ENCODE data around the gene PCDH19. TPM values are rescaled to one million over a fixed set of nuclear protein-coding genes. Genes with fewer than 3 reads are reported as not detected.
"Not testable (repeated sequence)": the region's sequence is repeated elsewhere in the genome, so short reads cannot be mapped to it uniquely, and the experiment has no call there.

Gene PCDH19
- total RNA-seq, 1 experiment from 2014 or later = 0.04 TPM

DNA sequence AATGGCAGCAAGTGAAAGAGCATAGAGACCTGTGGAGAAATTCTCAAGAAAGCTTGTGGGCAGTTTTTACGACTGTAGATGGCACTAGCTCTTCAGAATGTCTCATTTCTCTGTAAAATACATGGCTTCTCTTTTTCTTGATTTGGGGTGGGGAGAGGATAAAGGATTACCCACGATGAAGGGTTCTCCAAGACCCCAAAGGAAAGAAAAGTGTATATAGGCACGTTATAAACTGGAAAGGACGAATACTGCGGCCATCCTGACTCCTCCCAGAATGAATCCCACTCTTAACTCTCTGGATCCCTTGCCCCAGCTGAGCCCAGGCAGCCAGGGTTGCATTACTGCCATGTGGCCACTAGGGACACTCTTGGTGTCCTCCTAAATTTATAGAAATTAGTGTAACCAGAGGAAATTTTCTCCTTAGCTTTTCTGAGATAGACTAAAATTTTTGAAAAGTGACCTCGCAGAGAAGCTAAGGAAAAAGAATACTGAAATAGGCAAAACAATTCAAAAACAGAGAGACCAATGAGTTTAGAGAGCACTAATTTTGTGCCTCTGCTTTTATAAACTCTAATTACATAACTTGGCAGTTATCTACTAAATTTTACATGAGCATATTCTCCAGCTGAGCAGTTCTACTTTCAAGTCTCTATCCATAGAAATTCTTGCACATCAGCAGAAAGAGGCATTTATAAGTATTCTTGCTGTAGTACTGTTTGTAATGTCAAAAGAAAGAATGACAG lies 37.8 kb upstream of the PCDH19 start:
- ChIA-PET CTCF (interaction anchor here (0.7 kb wide), 1 partner anchor 1470 kb away, joined by 3 read pairs; no protein-coding TSS in a partner anchor), POLR2A (ENCODE audit: unreplicated experiment) (no interaction called here)
- Histone ChIP-seq H4K20me1 (ENCODE audit: insufficient read depth) (no peaks in the 10 kb centered on the region), H3K9me2 (ENCODE audit: insufficient read depth) (no peaks in the 10 kb centered on the region; the same call in 1 of the 2 replicates), H3F3A (ENCODE audit: insufficient read depth, low read depth) (no peaks in the 10 kb centered on the region), H3K27ac (no peak overlapping the region), H2AFZ (peak overlapping the region; percentile 66; the same call in 1 of the 2 replicates), H3K4me2 (peak overlapping the region; percentile 61), H3K4me3 (no peak overlapping the region), H3K36me3 (ENCODE audit: low read depth) (no peaks in the 10 kb centered on the region), H3K79me2 (ENCODE audit: low read depth) (no peaks in the 10 kb centered on the region), H3K9me3 (ENCODE audit: insufficient read depth, low read depth) (no peaks in the 10 kb centered on the region), H3K4me1 (replicated peaks; ENCODE audit: insufficient read depth) (no peaks in the 10 kb centered on the region), H3K27me3 (ENCODE audit: insufficient read depth, low read depth) (no peaks in the 10 kb centered on the region)
- intact Hi-C loops (cut with micrococcal nuclease; ENCODE audit: unreplicated experiment) = loop anchor here (5.0 kb wide), 1 partner anchor 319 kb away; no protein-coding TSS in a partner anchor
- TF ChIP-seq, protein P1, sequence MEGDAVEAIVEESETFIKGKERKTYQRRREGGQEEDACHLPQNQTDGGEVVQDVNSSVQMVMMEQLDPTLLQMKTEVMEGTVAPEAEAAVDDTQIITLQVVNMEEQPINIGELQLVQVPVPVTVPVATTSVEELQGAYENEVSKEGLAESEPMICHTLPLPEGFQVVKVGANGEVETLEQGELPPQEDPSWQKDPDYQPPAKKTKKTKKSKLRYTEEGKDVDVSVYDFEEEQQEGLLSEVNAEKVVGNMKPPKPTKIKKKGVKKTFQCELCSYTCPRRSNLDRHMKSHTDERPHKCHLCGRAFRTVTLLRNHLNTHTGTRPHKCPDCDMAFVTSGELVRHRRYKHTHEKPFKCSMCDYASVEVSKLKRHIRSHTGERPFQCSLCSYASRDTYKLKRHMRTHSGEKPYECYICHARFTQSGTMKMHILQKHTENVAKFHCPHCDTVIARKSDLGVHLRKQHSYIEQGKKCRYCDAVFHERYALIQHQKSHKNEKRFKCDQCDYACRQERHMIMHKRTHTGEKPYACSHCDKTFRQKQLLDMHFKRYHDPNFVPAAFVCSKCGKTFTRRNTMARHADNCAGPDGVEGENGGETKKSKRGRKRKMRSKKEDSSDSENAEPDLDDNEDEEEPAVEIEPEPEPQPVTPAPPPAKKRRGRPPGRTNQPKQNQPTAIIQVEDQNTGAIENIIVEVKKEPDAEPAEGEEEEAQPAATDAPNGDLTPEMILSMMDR (conservative IDR thresholded peaks at IDR 0.05) = peak; percentile 87
- no peak for TF ChIP-seq EZH2 (IDR thresholded peaks at IDR 0.05; ENCODE audit: low read depth)
- no TSS peak for BruUV-seq (replicated peaks)
- DNase-seq = peak in 1 of 2 experiments; percentile 28

DNA sequence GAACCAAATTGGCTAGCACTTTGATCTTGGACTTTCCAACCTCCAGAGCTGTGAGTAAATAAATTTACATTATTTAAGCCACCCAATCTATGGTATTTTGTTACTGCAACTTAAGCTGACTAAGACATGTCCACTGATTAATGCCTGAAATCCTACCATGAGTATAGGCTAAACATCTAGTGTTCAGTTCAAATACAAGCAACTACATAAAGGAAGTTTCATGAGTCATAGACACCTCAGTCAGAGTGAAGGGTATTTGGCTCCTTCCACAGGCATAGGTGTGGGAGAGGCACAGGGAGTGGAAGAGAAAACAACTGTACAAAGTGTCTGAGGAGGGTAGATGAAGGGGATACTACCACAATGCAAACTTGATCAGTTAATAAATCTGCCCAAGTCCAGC lies 35.5 kb upstream of the PCDH19 start:
- no peaks in the 10 kb centered on the region for H3K4me1 ChIP-seq (replicated peaks; ENCODE audit: insufficient read depth)
- DNase-seq = no peak
- no peak overlapping the region for H2AFZ ChIP-seq
- no peak overlapping the region for H3K4me2 ChIP-seq
- ChIA-PET CTCF (no interaction called here), POLR2A (ENCODE audit: unreplicated experiment) (no interaction called here)
- H3K4me3 ChIP-seq = no peak overlapping the region
- no peaks in the 10 kb centered on the region; the same call in 1 of the 2 replicates for H3K9me2 ChIP-seq (ENCODE audit: insufficient read depth)
- no peaks in the 10 kb centered on the region for H3K36me3 ChIP-seq (ENCODE audit: low read depth)
- intact Hi-C loops (cut with micrococcal nuclease; ENCODE audit: unreplicated experiment) = loop anchor here (5.0 kb wide), 1 partner anchor 322 kb away; no protein-coding TSS in a partner anchor
- TF ChIP-seq EZH2 (IDR thresholded peaks at IDR 0.05; ENCODE audit: low read depth) = no peak
- TF ChIP-seq, protein P1 (conservative IDR thresholded peaks at IDR 0.05) = no peak
- H3K27me3 ChIP-seq (ENCODE audit: insufficient read depth, low read depth) = no peaks in the 10 kb centered on the region
- H4K20me1 ChIP-seq (ENCODE audit: insufficient read depth) = no peaks in the 10 kb centered on the region
- no peaks in the 10 kb centered on the region for H3K9me3 ChIP-seq (ENCODE audit: insufficient read depth, low read depth)
- no peaks in the 10 kb centered on the region for H3F3A ChIP-seq (ENCODE audit: insufficient read depth, low read depth)
- no peak overlapping the region for H3K27ac ChIP-seq
- no peaks in the 10 kb centered on the region for H3K79me2 ChIP-seq (ENCODE audit: low read depth)
- BruUV-seq (replicated peaks) = no TSS peak

DNA sequence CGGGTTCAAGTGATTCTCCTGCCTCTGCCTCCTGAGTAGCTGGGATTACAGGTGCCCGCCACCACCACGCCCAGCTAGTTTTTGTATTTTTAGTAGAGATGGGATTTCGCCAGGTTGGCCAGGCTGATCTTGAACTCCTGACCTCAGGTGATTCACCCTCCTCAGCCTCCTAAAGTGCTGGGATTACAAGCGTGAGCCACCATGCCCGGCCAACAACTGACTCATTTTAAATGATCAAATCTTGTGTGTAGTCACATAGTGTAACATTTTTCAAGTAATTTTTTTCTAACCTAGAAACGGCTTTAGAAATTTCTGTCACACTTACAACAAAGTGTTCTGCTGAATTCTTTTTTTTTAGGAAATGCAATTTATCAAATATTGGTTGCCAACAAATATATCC lies 31.2 kb upstream of the PCDH19 start:
- not testable (repeated sequence) for BruUV-seq (replicated peaks); H3K4me2 ChIP-seq

More for the DNA sequence above, 31.2 kb upstream of the PCDH19 start:
- POLR2A ChIA-PET (ENCODE audit: unreplicated experiment); H3K36me3 ChIP-seq (ENCODE audit: low read depth); H3F3A ChIP-seq (ENCODE audit: insufficient read depth, low read depth); H3K9me2 ChIP-seq (ENCODE audit: insufficient read depth); H3K79me2 ChIP-seq (ENCODE audit: low read depth); H3K27ac ChIP-seq; H4K20me1 ChIP-seq (ENCODE audit: insufficient read depth); H3K9me3 ChIP-seq (ENCODE audit: insufficient read depth, low read depth); H2AFZ ChIP-seq; H3K27me3 ChIP-seq (ENCODE audit: insufficient read depth, low read depth); CTCF ChIA-PET; H3K4me3 ChIP-seq; intact Hi-C loops (cut with micrococcal nuclease; ENCODE audit: unreplicated experiment): not testable (repeated sequence)
- peaks cover 18% of the 10 kb centered on the region for H3K4me1 ChIP-seq (replicated peaks; ENCODE audit: insufficient read depth)
- peak in 1 of 2 experiments; percentile 42 for DNase-seq
